ENCODE results near the gene ZBTB9.

DNA sequence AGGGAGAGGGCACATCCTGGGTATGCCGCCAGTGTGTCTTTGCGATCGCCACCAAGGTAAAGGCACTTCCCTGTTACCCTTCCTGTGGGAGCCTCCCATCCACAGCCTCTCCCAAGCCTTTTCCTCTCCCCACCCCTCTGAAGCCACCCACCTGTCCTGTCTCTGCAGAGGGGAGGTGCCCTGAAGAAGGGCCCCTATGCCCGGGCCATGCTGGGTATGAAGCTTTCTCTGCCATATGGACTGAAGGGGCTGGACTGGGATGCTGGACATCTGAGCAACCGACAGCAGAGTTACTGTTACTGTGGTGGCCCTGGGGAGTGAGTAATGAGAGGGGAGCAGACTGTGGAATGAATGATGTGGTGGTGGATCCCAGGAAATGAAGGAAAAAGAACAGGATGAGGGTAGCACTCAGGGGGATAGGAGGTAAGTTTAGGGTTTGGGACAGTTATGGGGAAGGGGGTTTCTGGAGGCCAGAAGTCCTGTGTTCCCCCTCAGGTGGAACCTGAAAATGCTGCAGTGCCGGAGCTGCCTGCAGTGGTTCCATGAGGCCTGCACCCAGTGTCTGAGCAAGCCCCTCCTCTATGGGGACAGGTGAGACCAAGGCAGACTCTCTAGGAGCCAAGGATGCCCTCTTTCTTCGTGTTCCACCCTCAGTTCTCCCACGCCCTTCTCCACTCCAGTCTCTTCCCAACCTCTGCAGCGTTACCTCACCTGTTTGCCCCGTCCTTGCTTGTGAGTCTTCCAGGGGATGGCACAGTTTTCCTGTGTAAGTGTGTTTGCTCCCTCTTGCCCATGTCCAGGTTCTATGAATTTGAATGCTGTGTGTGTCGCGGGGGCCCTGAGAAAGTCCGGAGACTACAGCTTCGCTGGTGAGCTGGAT is 40.9 kb upstream of the ZBTB9 start:
- TF ChIP-seq ZNF274 (IDR thresholded peaks at IDR 0.05; ENCODE audit: low read depth, low read length), result no peak
- TF ChIP-seq SUZ12 (IDR thresholded peaks at IDR 0.05; ENCODE audit: extremely low read depth, insufficient read depth, insufficient read length), result no peak
- no peak for TF ChIP-seq YY1 (IDR thresholded peaks at IDR 0.05; ENCODE audit: insufficient read depth, insufficient read length)
